Measurements from ENCODE around the gene POLR2A.
"Not testable (repeated sequence)": the region's sequence is repeated elsewhere in the genome, so short reads cannot be mapped to it uniquely, and the experiment has no call there.

Gene POLR2A

GRCh38 chr17:7460850-7461660 is 23.1 kb upstream of the POLR2A start:
- DNase-seq (ENCODE audit: low read depth), result no peak

- no peak for DNase-seq (ENCODE audit: low read depth)
These were observed 21.4 kb upstream of the POLR2A start for GRCh38 chr17:7462474-7463371.

- no peak for DNase-seq (ENCODE audit: low read depth)
These were observed 20.8 kb upstream of the POLR2A start for GRCh38 chr17:7463372-7463846.

- DNase-seq (ENCODE audit: low read depth), result no peak
These were observed 20.1 kb upstream of the POLR2A start for GRCh38 chr17:7464081-7464480.

GRCh38 chr17:7465597-7466275 is 18.4 kb upstream of the POLR2A start:
- DNase-seq (ENCODE audit: low read depth), result no peak

GRCh38 chr17:7466318-7466638 is 17.9 kb upstream of the POLR2A start:
- no peak for DNase-seq (ENCODE audit: low read depth)

GRCh38 chr17:7466639-7467341 is 17.4 kb upstream of the POLR2A start:
- no peak for DNase-seq (ENCODE audit: low read depth)

- DNase-seq (ENCODE audit: low read depth), result no peak
These were observed 16.7 kb upstream of the POLR2A start for GRCh38 chr17:7467498-7467897.

GRCh38 chr17:7468290-7468689 is 15.9 kb upstream of the POLR2A start:
- no peak for DNase-seq (ENCODE audit: low read depth)

- DNase-seq (ENCODE audit: low read depth), result no peak
These were observed 15.3 kb upstream of the POLR2A start for GRCh38 chr17:7468804-7469389.

GRCh38 chr17:7469843-7470242 is 14.3 kb upstream of the POLR2A start:
- not testable (repeated sequence) for DNase-seq (ENCODE audit: low read depth)

GRCh38 chr17:7470457-7470973 is 13.7 kb upstream of the POLR2A start:
- not testable (repeated sequence) for DNase-seq (ENCODE audit: low read depth)

- no peak for DNase-seq (ENCODE audit: low read depth)
These were observed 12.4 kb upstream of the POLR2A start for GRCh38 chr17:7471729-7472128.

- DNase-seq (ENCODE audit: low read depth), result not testable (repeated sequence)
These were observed 9.4 kb upstream of the POLR2A start for GRCh38 chr17:7474767-7475166.

- no peak for DNase-seq (ENCODE audit: low read depth)
These were observed 8.3 kb upstream of the POLR2A start for GRCh38 chr17:7475764-7476422.

GRCh38 chr17:7476494-7476893 is 7.7 kb upstream of the POLR2A start:
- DNase-seq (ENCODE audit: low read depth), result no peak

- no peak for DNase-seq (ENCODE audit: low read depth)
These were observed 7.2 kb upstream of the POLR2A start for GRCh38 chr17:7476951-7477350.

- peak; percentile 77 for DNase-seq (ENCODE audit: low read depth)
These were observed 6.5 kb upstream of the POLR2A start for GRCh38 chr17:7477392-7478275.

Data from GM04503 (cell line).